ENCODE results near the gene ARHGEF10L.

DNA sequence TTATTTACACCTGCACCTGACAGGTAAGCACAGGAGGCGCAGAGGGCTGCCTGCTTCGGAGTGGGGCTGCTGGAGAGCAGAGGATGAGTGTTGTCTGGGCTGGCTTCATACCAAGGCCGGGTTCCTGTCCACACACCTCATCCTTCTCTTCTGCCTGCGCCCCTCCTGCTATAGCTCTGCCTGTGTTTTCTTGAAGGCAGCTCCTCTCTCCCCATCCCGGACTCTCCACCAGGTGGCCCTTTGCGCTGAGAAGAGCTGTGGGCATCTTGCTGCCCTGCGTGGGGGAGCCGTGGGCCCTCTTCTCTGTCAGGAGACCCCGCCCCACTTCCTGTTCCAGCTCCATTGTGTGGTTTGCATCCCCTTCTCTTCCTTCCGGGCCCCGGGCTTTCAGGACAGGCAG, 35.0 kb downstream of the ARHGEF10L start:
- TF ChIP-seq, protein P1, sequence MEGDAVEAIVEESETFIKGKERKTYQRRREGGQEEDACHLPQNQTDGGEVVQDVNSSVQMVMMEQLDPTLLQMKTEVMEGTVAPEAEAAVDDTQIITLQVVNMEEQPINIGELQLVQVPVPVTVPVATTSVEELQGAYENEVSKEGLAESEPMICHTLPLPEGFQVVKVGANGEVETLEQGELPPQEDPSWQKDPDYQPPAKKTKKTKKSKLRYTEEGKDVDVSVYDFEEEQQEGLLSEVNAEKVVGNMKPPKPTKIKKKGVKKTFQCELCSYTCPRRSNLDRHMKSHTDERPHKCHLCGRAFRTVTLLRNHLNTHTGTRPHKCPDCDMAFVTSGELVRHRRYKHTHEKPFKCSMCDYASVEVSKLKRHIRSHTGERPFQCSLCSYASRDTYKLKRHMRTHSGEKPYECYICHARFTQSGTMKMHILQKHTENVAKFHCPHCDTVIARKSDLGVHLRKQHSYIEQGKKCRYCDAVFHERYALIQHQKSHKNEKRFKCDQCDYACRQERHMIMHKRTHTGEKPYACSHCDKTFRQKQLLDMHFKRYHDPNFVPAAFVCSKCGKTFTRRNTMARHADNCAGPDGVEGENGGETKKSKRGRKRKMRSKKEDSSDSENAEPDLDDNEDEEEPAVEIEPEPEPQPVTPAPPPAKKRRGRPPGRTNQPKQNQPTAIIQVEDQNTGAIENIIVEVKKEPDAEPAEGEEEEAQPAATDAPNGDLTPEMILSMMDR (IDR thresholded peaks at IDR 0.05): peak in 1 of 5 experiments; percentile 18
- TF ChIP-seq EP300 (IDR thresholded peaks at IDR 0.05): no peak
- no peak for TF ChIP-seq POLR2A (IDR thresholded peaks at IDR 0.05)
